IPS-NIHi11 (cell line): ENCODE data around the gene AQP1.

ENCODE experiments used
- DNase-seq: peaks from one replicate; pipeline ENCODE4 v3.0.0; 2012; ENCODE audit warnings: mixed read lengths, low spot score

Gene AQP1

GRCh38 chr7:30906515-30907240, 5.0 kb upstream of the AQP1 start:
- no peak for DNase-seq

GRCh38 chr7:30907527-30908267, 4.0 kb upstream of the AQP1 start:
- peak; percentile 49 for DNase-seq

GRCh38 chr7:30908681-30909080, 3.0 kb upstream of the AQP1 start:
- peak; percentile 78 for DNase-seq

GRCh38 chr7:30909431-30909830, 2.2 kb upstream of the AQP1 start:
- no peak for DNase-seq

GRCh38 chr7:30910411-30911073, 1.1 kb upstream of the AQP1 start:
- no peak for DNase-seq

GRCh38 chr7:30911133-30911532, 520 bp upstream of the AQP1 start:
- no peak for DNase-seq

- no peak for DNase-seq
Observed at GRCh38 chr7:30912021-30912730, 523 bp downstream of the AQP1 start.

GRCh38 chr7:30912731-30912985, 1.0 kb downstream of the AQP1 start:
- no peak for DNase-seq

GRCh38 chr7:30912986-30913811, 1.5 kb downstream of the AQP1 start:
- no peak for DNase-seq

GRCh38 chr7:30913821-30914515, 2.3 kb downstream of the AQP1 start:
- no peak for DNase-seq

- DNase-seq = no peak
Observed at GRCh38 chr7:30914596-30914995, 2.9 kb downstream of the AQP1 start.

- DNase-seq = no peak
Observed at GRCh38 chr7:30915005-30915601, 3.5 kb downstream of the AQP1 start.

- no peak for DNase-seq
Observed at GRCh38 chr7:30915751-30916150, 4.1 kb downstream of the AQP1 start.

GRCh38 chr7:30916255-30916654, 4.6 kb downstream of the AQP1 start:
- no peak for DNase-seq

- DNase-seq = no peak
Observed at GRCh38 chr7:30916767-30917166, 5.1 kb downstream of the AQP1 start.

- no peak for DNase-seq
Observed at GRCh38 chr7:30917216-30917893, 5.7 kb downstream of the AQP1 start.

- no peak for DNase-seq
Observed at GRCh38 chr7:30918676-30919075, 7.0 kb downstream of the AQP1 start.

- DNase-seq = no peak
Observed at GRCh38 chr7:30920021-30920583, 8.4 kb downstream of the AQP1 start.

- DNase-seq = no peak
Observed at GRCh38 chr7:30920584-30921539, 9.2 kb downstream of the AQP1 start.
